ENCODE results near the gene CSK.

The CSK gene

DNA sequence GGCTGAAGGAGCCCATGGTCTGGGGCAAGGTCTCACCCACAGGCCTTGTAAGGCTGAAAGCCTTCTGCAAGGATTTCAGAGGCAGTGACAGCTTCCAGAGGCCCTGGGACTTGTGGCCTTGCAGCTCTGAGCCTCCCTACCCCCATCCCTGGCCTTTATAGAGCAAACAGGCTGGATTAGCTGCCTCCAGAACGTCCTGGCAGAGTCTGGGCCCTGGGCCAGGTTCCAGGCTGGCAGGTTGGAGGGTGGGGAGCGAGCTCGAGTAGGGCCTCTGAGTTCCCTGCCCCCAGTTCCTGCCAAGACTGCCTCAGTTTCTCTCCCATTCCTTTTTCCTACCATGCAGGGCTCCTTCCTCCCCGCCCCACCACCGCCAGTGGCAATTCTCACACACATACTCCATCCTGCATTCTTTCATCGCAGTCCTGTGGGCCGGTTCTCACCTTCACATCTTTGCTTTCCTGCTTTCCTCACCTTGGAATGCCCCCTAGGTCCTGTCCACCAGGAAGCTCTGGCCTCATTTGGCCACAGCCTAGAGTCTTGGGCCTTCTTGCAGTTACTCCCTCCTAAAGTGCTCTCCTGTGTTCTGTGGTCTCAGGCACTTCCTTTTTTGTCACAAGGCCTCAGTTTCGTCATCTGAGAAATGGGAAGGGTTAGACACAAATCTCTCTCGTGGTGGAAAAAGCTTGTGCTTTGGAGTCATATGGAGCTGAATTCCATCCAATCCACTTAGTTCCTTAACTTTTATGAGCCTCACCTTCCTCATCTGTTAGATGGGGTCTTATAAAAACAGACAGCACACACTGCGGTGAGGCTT, 33.4 kb downstream of the CSK start:
- H3K9me3 ChIP-seq (ENCODE audit: control insufficient read depth, insufficient read depth, low read length) = no peaks in the 10 kb centered on the region
- no peak overlapping the region for H3K9ac ChIP-seq (ENCODE audit: low read depth, low read length)
- no peak overlapping the region for H3K4me3 ChIP-seq (ENCODE audit: low read depth, low read length)
- H3K27me3 ChIP-seq (ENCODE audit: control insufficient read depth, insufficient read depth, low read length) = no peaks in the 10 kb centered on the region
- no peaks in the 10 kb centered on the region for H3K4me1 ChIP-seq (ENCODE audit: control insufficient read depth, insufficient read depth, low read length)
- H3K36me3 ChIP-seq (ENCODE audit: control insufficient read depth, insufficient read depth, low read length) = no peaks in the 10 kb centered on the region

DNA sequence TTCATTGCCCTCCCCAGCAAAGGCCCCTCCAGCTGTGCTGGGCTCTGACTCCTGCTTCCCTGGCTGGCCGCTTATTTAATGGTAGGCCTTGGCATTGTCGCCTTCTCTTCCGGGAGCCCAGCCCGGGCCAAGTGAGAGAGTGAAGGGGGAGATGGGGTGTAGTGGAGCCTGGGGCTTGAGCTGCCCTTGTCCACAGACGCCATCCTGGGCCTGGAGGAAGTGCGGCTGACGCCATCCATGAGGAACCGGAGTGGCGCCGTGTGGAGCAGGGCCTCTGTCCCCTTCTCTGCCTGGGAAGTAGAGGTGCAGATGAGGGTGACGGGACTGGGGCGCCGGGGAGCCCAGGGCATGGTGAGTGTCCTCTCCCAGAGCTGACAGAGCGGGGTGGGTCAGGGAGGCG, 34.1 kb downstream of the CSK start:
- no peaks in the 10 kb centered on the region for H3K4me1 ChIP-seq (ENCODE audit: control insufficient read depth, insufficient read depth, low read length)
- H3K9me3 ChIP-seq (ENCODE audit: control insufficient read depth, insufficient read depth, low read length) = no peaks in the 10 kb centered on the region
- no peak overlapping the region for H3K9ac ChIP-seq (ENCODE audit: low read depth, low read length)
- H3K4me3 ChIP-seq (ENCODE audit: low read depth, low read length) = no peak overlapping the region
- H3K27me3 ChIP-seq (ENCODE audit: control insufficient read depth, insufficient read depth, low read length) = no peaks in the 10 kb centered on the region
- H3K36me3 ChIP-seq (ENCODE audit: control insufficient read depth, insufficient read depth, low read length) = no peaks in the 10 kb centered on the region

- Histone ChIP-seq H3K4me3 (ENCODE audit: low read depth, low read length) (no peak overlapping the region), H3K9me3 (ENCODE audit: control insufficient read depth, insufficient read depth, low read length) (no peaks in the 10 kb centered on the region), H3K4me1 (ENCODE audit: control insufficient read depth, insufficient read depth, low read length) (no peaks in the 10 kb centered on the region), H3K9ac (ENCODE audit: low read depth, low read length) (no peak overlapping the region), H3K27me3 (ENCODE audit: control insufficient read depth, insufficient read depth, low read length) (no peaks in the 10 kb centered on the region), H3K36me3 (ENCODE audit: control insufficient read depth, insufficient read depth, low read length) (no peaks in the 10 kb centered on the region)
Measured at GRCh38 chr15:74816624-74817369, 34.9 kb downstream of the CSK start.

DNA sequence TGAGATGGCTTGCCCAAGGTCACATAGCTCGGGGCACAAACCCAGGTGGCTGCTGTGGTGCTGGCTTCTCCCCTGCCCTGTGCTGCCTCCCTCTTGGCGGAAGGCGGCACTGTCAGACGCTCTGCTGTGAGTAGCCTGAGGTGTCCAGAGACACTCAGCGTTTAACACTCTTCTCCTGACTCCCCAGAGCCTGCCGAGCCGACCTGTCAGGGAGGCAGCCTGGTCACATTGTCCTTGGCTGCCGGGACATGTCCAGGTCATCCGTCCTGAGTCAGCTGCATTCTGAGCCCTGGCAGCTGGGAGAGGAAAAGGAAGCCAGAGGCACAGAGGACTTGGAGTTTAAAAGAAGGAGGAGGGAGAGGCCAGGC, 35.5 kb downstream of the CSK start:
- H3K4me1 ChIP-seq (ENCODE audit: control insufficient read depth, insufficient read depth, low read length) = no peaks in the 10 kb centered on the region
- H3K9ac ChIP-seq (ENCODE audit: low read depth, low read length) = no peak overlapping the region
- H3K9me3 ChIP-seq (ENCODE audit: control insufficient read depth, insufficient read depth, low read length) = no peaks in the 10 kb centered on the region
- H3K36me3 ChIP-seq (ENCODE audit: control insufficient read depth, insufficient read depth, low read length) = no peaks in the 10 kb centered on the region
- no peak overlapping the region for H3K4me3 ChIP-seq (ENCODE audit: low read depth, low read length)
- H3K27me3 ChIP-seq (ENCODE audit: control insufficient read depth, insufficient read depth, low read length) = no peaks in the 10 kb centered on the region

DNA sequence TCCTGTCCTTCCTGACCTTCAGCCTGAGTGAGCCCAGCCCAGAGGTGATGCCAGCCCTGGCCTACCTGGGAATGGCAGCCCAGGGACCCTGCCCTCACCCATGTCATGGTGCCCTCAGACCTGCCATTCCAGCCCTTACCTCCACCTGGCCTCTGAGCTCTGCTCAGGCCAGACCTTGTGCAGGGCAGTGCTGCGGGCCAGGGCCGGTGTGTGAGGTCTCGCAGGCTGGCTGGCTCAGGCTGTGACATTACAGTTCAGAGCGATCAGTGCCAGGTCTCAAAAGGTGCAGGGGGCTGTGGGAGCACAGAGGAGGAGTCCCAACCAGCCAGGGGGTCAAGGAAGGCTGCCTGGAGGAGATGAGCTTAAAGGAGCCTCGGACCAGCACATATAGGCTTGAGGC, 38.2 kb downstream of the CSK start:
- Histone ChIP-seq H3K36me3 (ENCODE audit: control insufficient read depth, insufficient read depth, low read length) (no peaks in the 10 kb centered on the region), H3K9ac (ENCODE audit: low read depth, low read length) (no peak overlapping the region), H3K9me3 (ENCODE audit: control insufficient read depth, insufficient read depth, low read length) (no peaks in the 10 kb centered on the region), H3K4me3 (ENCODE audit: low read depth, low read length) (no peak overlapping the region), H3K4me1 (ENCODE audit: control insufficient read depth, insufficient read depth, low read length) (no peaks in the 10 kb centered on the region), H3K27me3 (ENCODE audit: control insufficient read depth, insufficient read depth, low read length) (peaks cover 8% of the 10 kb centered on the region)

DNA sequence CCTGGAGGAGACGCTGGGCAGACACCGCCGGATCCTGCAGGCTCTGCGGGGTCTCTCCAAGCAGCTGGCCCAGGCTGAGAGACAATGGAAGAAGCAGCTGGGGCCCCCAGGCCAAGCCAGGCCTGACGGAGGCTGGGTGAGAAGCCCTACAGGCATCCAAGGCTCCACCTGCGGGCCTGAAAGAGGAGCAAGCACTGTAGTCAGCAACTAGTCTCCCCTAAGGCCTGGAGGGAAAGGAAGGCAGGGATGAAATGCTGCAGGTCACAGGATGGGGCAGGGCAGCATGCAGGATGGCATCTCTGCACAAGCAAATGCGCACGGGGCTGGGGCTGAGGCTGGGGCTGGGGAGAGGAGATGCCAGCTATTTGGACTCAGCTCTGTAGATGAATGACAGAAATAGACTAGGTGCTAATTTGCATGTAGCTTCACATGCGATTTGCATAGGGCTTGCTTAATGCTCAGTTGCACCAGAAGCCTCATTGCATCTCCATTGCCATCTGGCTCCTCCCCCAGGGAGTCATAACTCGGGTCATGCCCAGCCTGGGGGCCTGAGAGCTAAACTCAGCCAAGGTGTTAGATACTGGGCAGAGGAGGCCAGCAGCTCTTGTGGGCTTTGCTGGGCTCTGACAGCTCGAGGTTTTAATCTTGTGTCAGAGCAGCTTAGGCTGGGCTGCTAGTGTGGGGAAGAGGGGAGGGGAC, 39.4 kb downstream of the CSK start:
- H3K4me1 ChIP-seq (ENCODE audit: control insufficient read depth, insufficient read depth, low read length) = no peaks in the 10 kb centered on the region
- H3K9me3 ChIP-seq (ENCODE audit: control insufficient read depth, insufficient read depth, low read length) = no peaks in the 10 kb centered on the region
- no peak overlapping the region for H3K4me3 ChIP-seq (ENCODE audit: low read depth, low read length)
- H3K27me3 ChIP-seq (ENCODE audit: control insufficient read depth, insufficient read depth, low read length) = peaks cover 20% of the 10 kb centered on the region
- H3K36me3 ChIP-seq (ENCODE audit: control insufficient read depth, insufficient read depth, low read length) = no peaks in the 10 kb centered on the region
- H3K9ac ChIP-seq (ENCODE audit: low read depth, low read length) = no peak overlapping the region

GRCh38 chr15:74821790-74822158, 39.9 kb downstream of the CSK start:
- no peaks in the 10 kb centered on the region for H3K36me3 ChIP-seq (ENCODE audit: control insufficient read depth, insufficient read depth, low read length)
- H3K27me3 ChIP-seq (ENCODE audit: control insufficient read depth, insufficient read depth, low read length) = peaks cover 23% of the 10 kb centered on the region
- H3K4me1 ChIP-seq (ENCODE audit: control insufficient read depth, insufficient read depth, low read length) = no peaks in the 10 kb centered on the region
- no peak overlapping the region for H3K4me3 ChIP-seq (ENCODE audit: low read depth, low read length)
- no peak overlapping the region for H3K9ac ChIP-seq (ENCODE audit: low read depth, low read length)
- no peaks in the 10 kb centered on the region for H3K9me3 ChIP-seq (ENCODE audit: control insufficient read depth, insufficient read depth, low read length)

- H3K4me1 ChIP-seq (ENCODE audit: control insufficient read depth, insufficient read depth, low read length) = no peaks in the 10 kb centered on the region
- no peak overlapping the region for H3K9ac ChIP-seq (ENCODE audit: low read depth, low read length)
- peaks cover 27% of the 10 kb centered on the region for H3K27me3 ChIP-seq (ENCODE audit: control insufficient read depth, insufficient read depth, low read length)
Measured at GRCh38 chr15:74822233-74822632, 40.4 kb downstream of the CSK start.

DNA sequence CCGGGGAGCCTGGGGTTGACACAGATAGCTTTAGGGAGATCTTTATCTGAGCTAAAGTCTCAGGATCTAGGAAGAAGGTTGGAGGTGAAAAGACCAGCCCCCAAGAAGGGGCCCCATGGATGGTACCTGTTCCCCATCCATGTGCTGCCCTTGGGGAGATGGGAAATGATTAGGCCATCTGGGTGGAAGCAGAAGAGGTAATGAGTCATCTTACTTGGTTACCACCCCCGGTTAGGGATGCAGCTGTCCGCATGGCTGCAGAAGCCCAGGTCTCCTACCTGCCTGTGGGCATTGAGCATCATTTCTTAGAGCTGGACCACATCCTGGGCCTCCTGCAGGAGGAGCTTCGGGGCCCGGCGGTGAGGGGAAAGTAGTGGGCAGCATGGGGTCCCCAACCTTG, 41.4 kb downstream of the CSK start:
- Histone ChIP-seq H3K9me3 (ENCODE audit: control insufficient read depth, insufficient read depth, low read length) (no peaks in the 10 kb centered on the region), H3K4me3 (ENCODE audit: low read depth, low read length) (no peak overlapping the region), H3K27me3 (ENCODE audit: control insufficient read depth, insufficient read depth, low read length) (peaks cover 36% of the 10 kb centered on the region), H3K4me1 (ENCODE audit: control insufficient read depth, insufficient read depth, low read length) (no peaks in the 10 kb centered on the region), H3K9ac (ENCODE audit: low read depth, low read length) (no peak overlapping the region), H3K36me3 (ENCODE audit: control insufficient read depth, insufficient read depth, low read length) (no peaks in the 10 kb centered on the region)

More at GRCh38 chr15:74822233-74822632, 40.4 kb downstream of the CSK start:
- Histone ChIP-seq H3K4me3 (ENCODE audit: low read depth, low read length) (no peak overlapping the region), H3K9me3 (ENCODE audit: control insufficient read depth, insufficient read depth, low read length) (no peaks in the 10 kb centered on the region), H3K36me3 (ENCODE audit: control insufficient read depth, insufficient read depth, low read length) (no peaks in the 10 kb centered on the region)

GRCh38 chr15:74824976-74825375, 43.1 kb downstream of the CSK start:
- Histone ChIP-seq H3K4me3 (ENCODE audit: low read depth, low read length) (no peak overlapping the region), H3K9me3 (ENCODE audit: control insufficient read depth, insufficient read depth, low read length) (no peaks in the 10 kb centered on the region), H3K4me1 (ENCODE audit: control insufficient read depth, insufficient read depth, low read length) (no peaks in the 10 kb centered on the region), H3K9ac (ENCODE audit: low read depth, low read length) (no peak overlapping the region), H3K27me3 (ENCODE audit: control insufficient read depth, insufficient read depth, low read length) (peaks cover 43% of the 10 kb centered on the region), H3K36me3 (ENCODE audit: control insufficient read depth, insufficient read depth, low read length) (no peaks in the 10 kb centered on the region)

DNA sequence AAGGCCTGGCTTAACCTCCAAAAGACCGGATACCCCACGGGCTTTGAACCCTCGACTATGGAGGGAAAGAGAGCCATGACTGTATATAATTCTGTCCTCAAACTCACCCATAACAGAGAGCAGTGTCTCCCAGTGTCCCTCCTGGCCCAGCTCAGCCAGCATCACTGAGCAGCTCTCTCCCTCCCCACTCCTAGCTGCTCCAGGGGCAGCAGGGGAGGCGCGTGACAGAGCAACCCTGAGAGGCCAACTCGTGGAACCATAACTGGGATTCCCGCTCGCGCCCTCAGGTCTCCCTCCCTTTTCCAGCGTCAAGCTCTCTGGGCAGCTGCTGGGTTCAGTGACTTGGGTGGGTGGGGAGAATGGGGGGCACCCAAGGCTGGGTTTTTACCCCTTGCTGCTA, 44.0 kb downstream of the CSK start:
- Histone ChIP-seq H3K9me3 (ENCODE audit: control insufficient read depth, insufficient read depth, low read length) (no peaks in the 10 kb centered on the region), H3K27me3 (ENCODE audit: control insufficient read depth, insufficient read depth, low read length) (peaks cover 43% of the 10 kb centered on the region), H3K36me3 (ENCODE audit: control insufficient read depth, insufficient read depth, low read length) (no peaks in the 10 kb centered on the region), H3K4me1 (ENCODE audit: control insufficient read depth, insufficient read depth, low read length) (no peaks in the 10 kb centered on the region), H3K9ac (ENCODE audit: low read depth, low read length) (no peak overlapping the region), H3K4me3 (ENCODE audit: low read depth, low read length) (no peak overlapping the region)
